Measurements from ENCODE around the gene KCND2.

KCND2 gene

GRCh38 chr7:120665068-120665467 lies 392.1 kb downstream of the KCND2 start:
- no peaks in the 10 kb centered on the region for H3K36me3 ChIP-seq (replicated peaks in 1 of 2; ENCODE audit: control insufficient read depth in 2 of 2, insufficient read depth in 2 of 2, low read length in 2 of 2)
- no peak overlapping the region for H4K91ac ChIP-seq (ENCODE audit: low read depth, low read length, poor library complexity)
- no peak overlapping the region for H3K27ac ChIP-seq (replicated peaks; ENCODE audit: low read length)
- H2BK12ac ChIP-seq (ENCODE audit: low read length) = no peak overlapping the region
- no peak overlapping the region for H2BK5ac ChIP-seq (ENCODE audit: low read length)
- peaks cover 0 to 1% of the 10 kb centered on the region in 2 donors for H3K4me1 ChIP-seq (ENCODE audit: control insufficient read depth in 2 of 2, insufficient read depth in 1 of 2, low read depth in 1 of 2, low read length in 2 of 2)
- no peak overlapping the region for H3K4me3 ChIP-seq (ENCODE audit: low read length in 2 of 2)
- no peak overlapping the region for H4K8ac ChIP-seq (ENCODE audit: low read depth, low read length)
- no peak overlapping the region for H2AK5ac ChIP-seq (ENCODE audit: low read depth, low read length)
- no peak overlapping the region for H2BK120ac ChIP-seq (ENCODE audit: low read depth, low read length)
- no peak overlapping the region for H3K14ac ChIP-seq (ENCODE audit: low read length)
- no peak overlapping the region for H3K23ac ChIP-seq (ENCODE audit: low read depth, low read length, poor library complexity)
- no peak overlapping the region for H3K4ac ChIP-seq (ENCODE audit: low read length)
- H2AFZ ChIP-seq (ENCODE audit: low read length) = no peak overlapping the region
- H3K9me3 ChIP-seq (replicated peaks in 1 of 2; ENCODE audit: control insufficient read depth in 2 of 2, insufficient read depth in 1 of 2, low read depth in 1 of 2, low read length in 2 of 2) = no peaks in the 10 kb centered on the region
- H3K27me3 ChIP-seq (ENCODE audit: control insufficient read depth in 3 of 3, insufficient read depth in 3 of 3, low read depth in 1 of 3, low read length in 3 of 3) = no peaks in the 10 kb centered on the region
- no CpG with 5 or more reads among the region's 1 CpG for WGBS, 2 donors (ENCODE audit: extremely low coverage in 2 of 2, insufficient read length in 2 of 2, insufficient replicate concordance in 1 of 2)
- H2BK15ac ChIP-seq (ENCODE audit: low read length) = no peak overlapping the region
- no peaks in the 10 kb centered on the region for H3K79me1 ChIP-seq (ENCODE audit: low read depth, low read length)
- no peak for DNase-seq (ENCODE audit: low spot score)
- no peak overlapping the region for H3K18ac ChIP-seq (ENCODE audit: low read length)
- no peak overlapping the region for H3K4me2 ChIP-seq (ENCODE audit: insufficient read depth, low read length, poor library complexity, severe bottlenecking)
- no peak overlapping the region for H3K9ac ChIP-seq (ENCODE audit: low read depth, low read length, poor library complexity)

- no peak overlapping the region for H4K8ac ChIP-seq (ENCODE audit: low read depth, low read length)
- no peak overlapping the region for H2BK15ac ChIP-seq (ENCODE audit: low read length)
- H3K27ac ChIP-seq (replicated peaks; ENCODE audit: low read length) = no peak overlapping the region
- H2BK5ac ChIP-seq (ENCODE audit: low read length) = no peak overlapping the region
- no peak overlapping the region for H3K14ac ChIP-seq (ENCODE audit: low read length)
- no peak overlapping the region for H2BK12ac ChIP-seq (ENCODE audit: low read length)
- no peak overlapping the region for H4K91ac ChIP-seq (ENCODE audit: low read depth, low read length, poor library complexity)
- no peaks in the 10 kb centered on the region for H3K79me1 ChIP-seq (ENCODE audit: low read depth, low read length)
- H3K36me3 ChIP-seq (replicated peaks in 1 of 2; ENCODE audit: control insufficient read depth in 2 of 2, insufficient read depth in 2 of 2, low read length in 2 of 2) = no peaks in the 10 kb centered on the region
- no CpG with 5 or more reads among the region's 5 CpGs for WGBS, 2 donors (ENCODE audit: extremely low coverage in 2 of 2, insufficient read length in 2 of 2, insufficient replicate concordance in 1 of 2)
- no peak overlapping the region for H3K4me3 ChIP-seq (ENCODE audit: low read length in 2 of 2)
- no peak overlapping the region for H3K9ac ChIP-seq (ENCODE audit: low read depth, low read length, poor library complexity)
- no peak for DNase-seq (ENCODE audit: low spot score)
- no peak overlapping the region for H3K23ac ChIP-seq (ENCODE audit: low read depth, low read length, poor library complexity)
- no peaks in the 10 kb centered on the region for H3K9me3 ChIP-seq (replicated peaks in 1 of 2; ENCODE audit: control insufficient read depth in 2 of 2, insufficient read depth in 1 of 2, low read depth in 1 of 2, low read length in 2 of 2)
- H3K4me1 ChIP-seq (ENCODE audit: control insufficient read depth in 2 of 2, insufficient read depth in 1 of 2, low read depth in 1 of 2, low read length in 2 of 2) = no peaks in the 10 kb centered on the region
- no peaks in the 10 kb centered on the region for H3K27me3 ChIP-seq (ENCODE audit: control insufficient read depth in 3 of 3, insufficient read depth in 3 of 3, low read depth in 1 of 3, low read length in 3 of 3)
- no peak overlapping the region for H3K18ac ChIP-seq (ENCODE audit: low read length)
- no peak overlapping the region for H3K4me2 ChIP-seq (ENCODE audit: insufficient read depth, low read length, poor library complexity, severe bottlenecking)
- no peak overlapping the region for H2BK120ac ChIP-seq (ENCODE audit: low read depth, low read length)
- no peak overlapping the region for H2AFZ ChIP-seq (ENCODE audit: low read length)
- H2AK5ac ChIP-seq (ENCODE audit: low read depth, low read length) = no peak overlapping the region
- no peak overlapping the region for H3K4ac ChIP-seq (ENCODE audit: low read length)
These were observed 402.1 kb downstream of the KCND2 start for GRCh38 chr7:120675076-120675475.

DNA sequence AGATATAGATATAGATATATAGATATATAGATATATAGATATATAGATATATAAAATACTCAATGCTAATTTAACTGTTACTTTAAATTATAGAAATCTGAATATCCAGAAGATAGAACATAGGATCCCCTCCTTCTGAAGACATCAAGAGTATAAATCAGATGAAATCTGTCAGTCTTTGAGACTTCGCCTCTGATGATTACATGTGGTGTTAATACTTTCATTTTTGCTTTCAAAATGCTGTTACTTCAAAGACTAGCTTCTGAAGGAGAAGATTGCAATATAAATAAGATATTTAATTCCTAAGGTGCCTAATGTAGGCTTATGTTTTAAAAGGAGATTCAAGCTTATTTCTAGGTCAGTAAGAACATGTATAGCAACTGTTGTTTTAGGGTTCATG lies 404.6 kb downstream of the KCND2 start:
- Histone ChIP-seq H2BK12ac (ENCODE audit: low read length) (no peak overlapping the region), H3K79me1 (ENCODE audit: low read depth, low read length) (no peaks in the 10 kb centered on the region), H3K4ac (ENCODE audit: low read length) (no peak overlapping the region), H3K18ac (ENCODE audit: low read length) (no peak overlapping the region), H3K23ac (ENCODE audit: low read depth, low read length, poor library complexity) (no peak overlapping the region), H2BK5ac (ENCODE audit: low read length) (no peak overlapping the region), H4K8ac (ENCODE audit: low read depth, low read length) (no peak overlapping the region), H2AFZ (ENCODE audit: low read length) (no peak overlapping the region), H3K9ac (ENCODE audit: low read depth, low read length, poor library complexity) (no peak overlapping the region), H3K27ac (replicated peaks; ENCODE audit: low read length) (no peak overlapping the region), H3K27me3 (ENCODE audit: control insufficient read depth in 3 of 3, insufficient read depth in 3 of 3, low read depth in 1 of 3, low read length in 3 of 3) (no peaks in the 10 kb centered on the region), H3K4me3 (ENCODE audit: low read length in 2 of 2) (no peak overlapping the region), H2BK120ac (ENCODE audit: low read depth, low read length) (no peak overlapping the region), H3K14ac (ENCODE audit: low read length) (no peak overlapping the region), H3K9me3 (replicated peaks in 1 of 2; ENCODE audit: control insufficient read depth in 2 of 2, insufficient read depth in 1 of 2, low read depth in 1 of 2, low read length in 2 of 2) (no peaks in the 10 kb centered on the region), H4K91ac (ENCODE audit: low read depth, low read length, poor library complexity) (no peak overlapping the region), H3K4me2 (ENCODE audit: insufficient read depth, low read length, poor library complexity, severe bottlenecking) (no peak overlapping the region), H2BK15ac (ENCODE audit: low read length) (no peak overlapping the region), H3K36me3 (replicated peaks in 1 of 2; ENCODE audit: control insufficient read depth in 2 of 2, insufficient read depth in 2 of 2, low read length in 2 of 2) (no peaks in the 10 kb centered on the region), H2AK5ac (ENCODE audit: low read depth, low read length) (no peak overlapping the region), H3K4me1 (ENCODE audit: control insufficient read depth in 2 of 2, insufficient read depth in 1 of 2, low read depth in 1 of 2, low read length in 2 of 2) (no peaks in the 10 kb centered on the region)
- no peak for DNase-seq (ENCODE audit: low spot score)
- WGBS, 2 donors (ENCODE audit: extremely low coverage in 2 of 2, insufficient read length in 2 of 2, insufficient replicate concordance in 1 of 2) = no CpG with 5 or more reads among the region's 1 CpG

GRCh38 chr7:120680985-120681384 lies 408.0 kb downstream of the KCND2 start:
- Histone ChIP-seq H4K91ac (ENCODE audit: low read depth, low read length, poor library complexity) (no peak overlapping the region), H3K4ac (ENCODE audit: low read length) (no peak overlapping the region), H3K4me3 (ENCODE audit: low read length in 2 of 2) (no peak overlapping the region), H2BK120ac (ENCODE audit: low read depth, low read length) (no peak overlapping the region), H2AK5ac (ENCODE audit: low read depth, low read length) (no peak overlapping the region), H3K4me1 (ENCODE audit: control insufficient read depth in 2 of 2, insufficient read depth in 1 of 2, low read depth in 1 of 2, low read length in 2 of 2) (peaks cover 0 to 2% of the 10 kb centered on the region in 2 donors), H3K18ac (ENCODE audit: low read length) (no peak overlapping the region), H2AFZ (ENCODE audit: low read length) (no peak overlapping the region), H3K27me3 (ENCODE audit: control insufficient read depth in 3 of 3, insufficient read depth in 3 of 3, low read depth in 1 of 3, low read length in 3 of 3) (no peaks in the 10 kb centered on the region), H4K8ac (ENCODE audit: low read depth, low read length) (no peak overlapping the region), H2BK15ac (ENCODE audit: low read length) (no peak overlapping the region), H3K23ac (ENCODE audit: low read depth, low read length, poor library complexity) (no peak overlapping the region), H3K36me3 (replicated peaks in 1 of 2; ENCODE audit: control insufficient read depth in 2 of 2, insufficient read depth in 2 of 2, low read length in 2 of 2) (no peaks in the 10 kb centered on the region), H3K9me3 (replicated peaks in 1 of 2; ENCODE audit: control insufficient read depth in 2 of 2, insufficient read depth in 1 of 2, low read depth in 1 of 2, low read length in 2 of 2) (no peaks in the 10 kb centered on the region), H3K79me1 (ENCODE audit: low read depth, low read length) (no peaks in the 10 kb centered on the region), H3K4me2 (ENCODE audit: insufficient read depth, low read length, poor library complexity, severe bottlenecking) (no peak overlapping the region), H2BK12ac (ENCODE audit: low read length) (no peak overlapping the region), H3K27ac (replicated peaks; ENCODE audit: low read length) (no peak overlapping the region), H3K9ac (ENCODE audit: low read depth, low read length, poor library complexity) (no peak overlapping the region), H2BK5ac (ENCODE audit: low read length) (no peak overlapping the region), H3K14ac (ENCODE audit: low read length) (no peak overlapping the region)
- DNase-seq (ENCODE audit: low spot score) = no peak
- no CpG with 5 or more reads among the region's 1 CpG for WGBS, 2 donors (ENCODE audit: extremely low coverage in 2 of 2, insufficient read length in 2 of 2, insufficient replicate concordance in 1 of 2)

All from neuronal stem cell (in vitro differentiated cells).